Right atrium auricular region (tissue), 2 donors: ENCODE results near the gene BANP. TPM values are rescaled to one million over a fixed set of nuclear protein-coding genes. Genes with fewer than 3 reads are reported as not detected.
"Not testable (repeated sequence)": the region's sequence is repeated elsewhere in the genome, so short reads cannot be mapped to it uniquely, and the experiment has no call there.

Source experiments
- DNase-seq: peaks from one replicate; pipeline ENCODE4 v3.0.0-alpha.2; 2019; ENCODE audit warnings: low spot score
- H3K27ac ChIP-seq, 2 donors: fragments of 200-600 bp; sonication (generic); 1 replicate in 1 of 2; 2 replicates in 1 of 2; pipeline ENCODE4 v1.5.1; 2016 to 2019
- H3K27me3 ChIP-seq, 2 donors: fragments of 200-600 bp; sonication (generic); one replicate each; pipeline versions ENCODE4 v1.5.1 to v1.6.0; 2017 to 2019
- H3K36me3 ChIP-seq: fragments of 200-600 bp; sonication (generic); one replicate; pipeline ENCODE4 v1.5.1; 2016
- H3K4me1 ChIP-seq, 2 donors: fragments of 200-600 bp; sonication (generic); one replicate each; pipeline versions ENCODE4 v1.5.1 to v1.6.0; 2017 to 2019
- H3K4me3 ChIP-seq, 2 donors: fragments of 200-600 bp; sonication (generic); 1 replicate in 1 of 2; 2 replicates in 1 of 2; pipeline ENCODE4 v1.5.1; 2017 to 2019; ENCODE audit warnings: mild to moderate bottlenecking in 1 of 2, moderate library complexity in 1 of 2
- H3K9me3 ChIP-seq, 2 donors: fragments of 200-600 bp; sonication (generic); one replicate each; pipeline ENCODE4 v1.5.1; 2019
- total RNA-seq, 2 donors: library from RNA; depleted of rRNA; stranded (reverse); fragments of >200 nt; gene quantifications; one replicate each; pipeline ENCODE4 v1.1.0, GENCODE V29; 2016
- TF ChIP-seq, protein P1 (sequence below), 2 donors: fragments of 200-600 bp; sonication (generic); IDR thresholded peaks; one replicate each; pipeline ENCODE4 v1.5.1; 2019; ENCODE audit warnings: antibody characterized with exemption in 2 of 2

BANP gene
- total RNA-seq, 2 donors from 2014 or later: 10.4 to 14.4 TPM

DNA sequence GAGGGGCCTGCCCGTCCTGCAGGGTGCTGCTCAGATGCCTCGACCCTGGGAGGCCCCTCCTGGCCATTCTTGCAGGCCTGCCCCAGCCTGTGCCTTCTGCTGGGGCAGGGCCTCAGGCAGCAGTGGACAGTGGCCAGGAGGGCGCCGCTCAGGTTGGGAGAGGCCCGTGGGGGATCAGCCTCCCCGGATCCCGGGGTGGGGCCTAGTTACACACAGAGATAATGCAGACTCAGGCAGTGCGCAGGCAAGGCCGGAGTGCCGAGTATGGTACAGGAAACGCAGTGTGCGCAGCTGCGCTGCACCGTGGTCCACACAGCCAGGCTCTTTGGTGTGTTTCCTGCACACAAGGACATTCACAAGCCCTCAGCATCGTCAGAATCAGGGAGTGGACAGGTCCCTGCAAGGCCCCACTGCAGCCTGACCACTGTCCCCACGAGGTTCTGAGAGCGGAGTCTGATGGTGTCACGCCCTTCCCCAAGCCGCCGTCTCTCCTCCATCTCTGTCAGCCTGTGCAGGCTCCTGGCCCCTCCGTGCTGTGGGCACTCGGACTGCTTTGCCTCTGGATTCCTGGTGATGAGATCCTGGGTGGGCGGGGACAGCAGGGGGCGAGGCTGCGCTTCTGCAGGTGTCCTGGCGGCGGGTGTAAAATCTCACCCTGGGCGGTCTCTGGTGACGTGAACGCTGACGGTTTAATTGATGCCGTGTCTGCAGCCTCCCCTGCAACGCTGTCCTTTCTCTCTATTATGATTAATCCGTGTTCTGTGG is 141.7 kb downstream of the BANP start:
- DNase-seq: not testable (repeated sequence)

DNA sequence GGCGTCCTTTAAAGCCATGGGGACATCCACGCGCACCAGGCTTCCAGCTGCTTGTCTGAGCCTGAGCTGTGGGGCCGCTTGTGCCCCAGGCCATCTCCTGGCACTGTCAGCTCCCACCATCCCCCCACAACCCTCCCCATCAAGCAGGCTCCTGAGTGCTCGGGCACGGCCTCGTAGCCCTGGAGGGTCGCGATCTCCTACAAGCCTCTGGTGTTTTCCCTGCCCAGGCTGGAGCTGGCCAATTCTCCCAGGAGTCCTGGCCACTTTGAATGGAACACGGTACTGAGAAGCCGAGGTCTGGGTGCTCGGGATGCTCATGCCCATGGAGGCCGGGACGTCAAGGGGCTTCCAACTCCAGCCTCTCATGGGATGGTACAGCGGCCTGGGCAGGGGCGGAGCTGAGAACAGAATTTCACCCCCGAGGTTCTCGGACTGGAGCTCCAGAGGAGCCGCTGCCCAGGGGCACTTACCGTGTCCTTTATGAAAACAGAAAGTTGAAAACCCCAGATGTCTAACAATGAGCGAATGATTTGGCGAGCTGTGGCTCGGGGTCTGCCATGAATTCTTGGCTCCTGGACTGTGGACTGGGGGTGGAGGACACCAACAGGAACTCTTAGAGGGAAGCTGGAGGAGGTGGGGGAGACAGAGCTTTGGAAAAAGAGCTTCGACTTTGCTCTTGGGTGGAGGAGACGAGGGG is 142.5 kb downstream of the BANP start:
- not testable (repeated sequence) for H3K27me3 ChIP-seq, DNase-seq, H3K36me3 ChIP-seq, H3K27ac ChIP-seq
- peaks cover 0 to 19% of the 10 kb centered on the region in 2 donors for H3K9me3 ChIP-seq
- peaks cover 0 to 19% of the 10 kb centered on the region in 2 donors for H3K4me1 ChIP-seq
- peak overlapping the region in 1 of 2 donors; percentile 4 for H3K4me3 ChIP-seq

More for the DNA sequence above, 141.7 kb downstream of the BANP start:
- peaks cover 0 to 19% of the 10 kb centered on the region in 2 donors for H3K9me3 ChIP-seq
- not testable (repeated sequence) for H3K4me3 ChIP-seq, H3K27me3 ChIP-seq, H3K36me3 ChIP-seq, H3K27ac ChIP-seq
- peaks cover 0 to 19% of the 10 kb centered on the region in 2 donors for H3K4me1 ChIP-seq

DNA sequence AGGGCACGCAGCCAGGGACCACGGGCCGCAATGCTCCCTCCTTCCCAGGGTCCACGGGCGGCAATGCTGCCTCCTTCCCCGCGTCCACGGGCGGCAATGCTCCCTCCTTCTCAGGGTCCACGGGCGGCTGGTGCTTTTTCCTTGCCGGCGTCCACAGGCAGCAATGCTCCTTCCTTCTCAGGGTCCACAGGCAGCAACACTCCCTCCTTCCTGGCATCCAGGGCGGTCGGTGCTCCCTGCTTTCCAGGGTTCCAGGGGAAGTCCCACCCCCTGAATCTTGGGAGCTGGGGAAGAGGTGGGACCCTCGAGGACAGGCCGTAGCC is 143.0 kb downstream of the BANP start:
- H3K9me3 ChIP-seq: peaks cover 0 to 19% of the 10 kb centered on the region in 2 donors
- DNase-seq, H3K27ac ChIP-seq, H3K27me3 ChIP-seq, H3K36me3 ChIP-seq: not testable (repeated sequence)
- peaks cover 0 to 19% of the 10 kb centered on the region in 2 donors for H3K4me1 ChIP-seq
- peak overlapping the region in 1 of 2 donors; percentile 4 for H3K4me3 ChIP-seq

DNA sequence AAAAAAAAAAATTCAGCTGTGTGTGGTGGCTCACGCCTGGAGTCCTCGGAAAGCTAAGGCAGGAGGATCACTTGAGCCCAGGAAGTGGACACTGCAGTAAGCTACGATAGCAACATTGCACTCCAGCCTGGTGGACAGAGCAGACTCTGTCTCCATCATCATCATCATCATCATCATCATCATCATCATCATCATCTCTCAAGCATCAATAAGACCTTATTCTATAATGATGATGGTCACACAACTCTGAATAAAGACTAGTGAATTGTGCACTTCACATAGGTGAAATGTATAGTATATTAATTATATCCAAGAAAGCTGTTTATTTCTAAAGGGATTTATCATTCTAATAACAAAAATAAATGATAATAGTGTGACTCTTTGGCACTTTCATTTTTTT is 143.7 kb downstream of the BANP start:
- H3K36me3 ChIP-seq, H3K27me3 ChIP-seq, DNase-seq, H3K27ac ChIP-seq, H3K4me3 ChIP-seq: not testable (repeated sequence)
- Histone ChIP-seq H3K4me1 (peaks cover 0 to 19% of the 10 kb centered on the region in 2 donors), H3K9me3 (peaks cover 0 to 19% of the 10 kb centered on the region in 2 donors)

DNA sequence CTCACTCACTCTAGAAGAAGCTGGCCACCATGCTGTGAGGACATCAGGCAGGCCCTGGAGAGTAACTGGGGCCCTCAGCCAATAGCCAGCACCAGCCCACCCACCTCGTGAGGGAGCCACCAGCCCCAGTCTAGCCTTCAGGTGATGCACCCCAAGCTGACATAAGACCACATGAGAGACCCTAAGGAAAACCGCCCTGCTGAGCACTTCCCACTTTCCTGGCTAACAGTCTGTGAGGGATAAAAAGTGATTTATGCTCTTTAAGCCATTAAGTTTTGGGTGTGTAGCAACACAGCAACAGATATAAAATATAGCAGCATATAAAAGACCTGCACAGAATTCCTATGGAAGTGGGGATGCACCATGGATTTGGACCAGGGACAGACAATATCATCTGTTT is 145.4 kb downstream of the BANP start:
- H3K36me3 ChIP-seq, H3K4me3 ChIP-seq, H3K27me3 ChIP-seq, DNase-seq, H3K4me1 ChIP-seq, H3K27ac ChIP-seq: not testable (repeated sequence)
- H3K9me3 ChIP-seq: peaks cover 0 to 19% of the 10 kb centered on the region in 2 donors

DNA sequence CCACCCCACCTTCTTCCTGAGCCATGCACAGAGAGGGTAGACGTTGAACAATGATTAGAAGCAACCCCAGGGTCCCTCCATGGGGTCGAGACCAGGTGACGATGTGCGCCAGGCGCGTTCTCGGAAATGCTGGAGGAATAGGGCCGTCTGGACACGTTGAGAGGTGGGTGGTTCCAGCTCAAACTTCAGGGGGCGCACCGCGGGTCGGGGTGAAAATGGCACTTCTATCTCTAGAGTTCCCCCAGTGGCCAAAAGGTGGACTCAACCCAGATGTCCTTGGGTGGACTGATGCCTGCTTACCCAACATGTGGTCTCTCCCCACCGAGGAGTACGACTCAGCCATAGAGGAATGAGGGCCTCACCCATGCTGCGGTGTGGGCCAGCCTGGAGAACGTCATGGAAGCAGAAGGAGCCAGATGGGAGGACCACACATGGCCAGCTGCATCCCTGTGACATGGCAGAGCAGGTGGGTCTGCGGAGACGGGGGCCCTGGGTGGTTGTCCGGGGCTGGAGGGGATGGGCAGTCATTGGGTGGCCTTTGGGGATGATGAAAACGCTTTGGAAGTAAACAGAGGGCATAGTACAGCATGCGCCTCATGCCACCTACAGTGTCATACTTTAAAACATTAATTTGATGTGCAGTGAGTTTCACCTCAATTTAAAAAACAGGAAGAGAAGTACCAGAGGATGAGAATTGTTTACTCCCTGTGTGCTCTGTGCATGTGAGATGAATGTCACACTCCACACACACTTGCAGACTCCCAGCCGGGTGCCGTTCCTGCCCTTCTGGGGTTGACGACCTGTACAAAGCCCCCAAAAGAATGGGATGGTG is 147.7 kb downstream of the BANP start:
- H3K4me3 ChIP-seq, H3K36me3 ChIP-seq, H3K27ac ChIP-seq, H3K27me3 ChIP-seq, DNase-seq, H3K4me1 ChIP-seq: not testable (repeated sequence)
- peaks cover 0 to 19% of the 10 kb centered on the region in 2 donors for H3K9me3 ChIP-seq

DNA sequence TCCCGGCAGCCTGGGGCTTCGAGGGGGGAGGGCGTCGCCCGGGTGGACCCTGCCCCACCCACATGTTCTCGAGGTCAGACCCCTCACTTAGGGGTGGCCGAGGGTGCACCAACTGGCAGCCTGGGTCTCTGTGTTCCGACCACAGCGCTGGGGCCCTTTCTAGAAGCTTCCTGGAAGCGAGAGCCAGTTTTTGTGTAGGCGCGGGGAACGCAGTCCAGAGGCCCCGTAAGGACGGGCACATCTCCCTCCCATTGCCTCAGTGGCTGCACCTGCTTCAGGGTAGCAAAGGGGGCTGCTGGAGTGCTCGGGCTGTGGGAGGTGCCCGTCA is 148.3 kb downstream of the BANP start:
- H3K27me3 ChIP-seq: no peaks in the 10 kb centered on the region
- no peak for DNase-seq

DNA sequence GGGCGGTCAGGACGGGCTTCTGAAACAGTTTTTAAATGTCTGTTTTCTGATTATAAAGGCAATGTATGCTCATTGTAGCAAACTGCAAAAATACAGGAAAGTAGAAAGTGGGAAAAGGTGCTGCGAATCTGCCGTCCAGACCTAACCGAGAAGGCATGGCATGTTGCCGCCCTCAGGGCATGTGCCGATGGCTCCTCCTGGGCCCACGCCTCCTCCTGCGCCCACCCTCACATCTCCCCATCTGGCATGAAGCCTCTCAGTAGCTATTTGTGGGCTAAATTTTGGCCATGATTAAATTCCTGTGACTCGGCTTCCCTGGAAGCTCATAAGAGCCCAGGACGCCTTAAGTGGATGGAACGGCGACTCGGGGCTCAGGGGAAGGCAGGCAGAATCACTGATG is 148.7 kb downstream of the BANP start:
- not testable (repeated sequence) for H3K4me1 ChIP-seq, H3K27ac ChIP-seq, H3K4me3 ChIP-seq, H3K36me3 ChIP-seq, H3K27me3 ChIP-seq, DNase-seq
- peaks cover 0 to 19% of the 10 kb centered on the region in 2 donors for H3K9me3 ChIP-seq

More for the DNA sequence above, 148.3 kb downstream of the BANP start:
- Histone ChIP-seq H3K9me3 (peaks cover 0 to 19% of the 10 kb centered on the region in 2 donors), H3K4me3 (no peak overlapping the region), H3K4me1 (no peaks in the 10 kb centered on the region), H3K27ac (no peak overlapping the region), H3K36me3 (no peaks in the 10 kb centered on the region)
- TF ChIP-seq, protein P1, sequence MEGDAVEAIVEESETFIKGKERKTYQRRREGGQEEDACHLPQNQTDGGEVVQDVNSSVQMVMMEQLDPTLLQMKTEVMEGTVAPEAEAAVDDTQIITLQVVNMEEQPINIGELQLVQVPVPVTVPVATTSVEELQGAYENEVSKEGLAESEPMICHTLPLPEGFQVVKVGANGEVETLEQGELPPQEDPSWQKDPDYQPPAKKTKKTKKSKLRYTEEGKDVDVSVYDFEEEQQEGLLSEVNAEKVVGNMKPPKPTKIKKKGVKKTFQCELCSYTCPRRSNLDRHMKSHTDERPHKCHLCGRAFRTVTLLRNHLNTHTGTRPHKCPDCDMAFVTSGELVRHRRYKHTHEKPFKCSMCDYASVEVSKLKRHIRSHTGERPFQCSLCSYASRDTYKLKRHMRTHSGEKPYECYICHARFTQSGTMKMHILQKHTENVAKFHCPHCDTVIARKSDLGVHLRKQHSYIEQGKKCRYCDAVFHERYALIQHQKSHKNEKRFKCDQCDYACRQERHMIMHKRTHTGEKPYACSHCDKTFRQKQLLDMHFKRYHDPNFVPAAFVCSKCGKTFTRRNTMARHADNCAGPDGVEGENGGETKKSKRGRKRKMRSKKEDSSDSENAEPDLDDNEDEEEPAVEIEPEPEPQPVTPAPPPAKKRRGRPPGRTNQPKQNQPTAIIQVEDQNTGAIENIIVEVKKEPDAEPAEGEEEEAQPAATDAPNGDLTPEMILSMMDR (IDR thresholded peaks at IDR 0.05): no peak

DNA sequence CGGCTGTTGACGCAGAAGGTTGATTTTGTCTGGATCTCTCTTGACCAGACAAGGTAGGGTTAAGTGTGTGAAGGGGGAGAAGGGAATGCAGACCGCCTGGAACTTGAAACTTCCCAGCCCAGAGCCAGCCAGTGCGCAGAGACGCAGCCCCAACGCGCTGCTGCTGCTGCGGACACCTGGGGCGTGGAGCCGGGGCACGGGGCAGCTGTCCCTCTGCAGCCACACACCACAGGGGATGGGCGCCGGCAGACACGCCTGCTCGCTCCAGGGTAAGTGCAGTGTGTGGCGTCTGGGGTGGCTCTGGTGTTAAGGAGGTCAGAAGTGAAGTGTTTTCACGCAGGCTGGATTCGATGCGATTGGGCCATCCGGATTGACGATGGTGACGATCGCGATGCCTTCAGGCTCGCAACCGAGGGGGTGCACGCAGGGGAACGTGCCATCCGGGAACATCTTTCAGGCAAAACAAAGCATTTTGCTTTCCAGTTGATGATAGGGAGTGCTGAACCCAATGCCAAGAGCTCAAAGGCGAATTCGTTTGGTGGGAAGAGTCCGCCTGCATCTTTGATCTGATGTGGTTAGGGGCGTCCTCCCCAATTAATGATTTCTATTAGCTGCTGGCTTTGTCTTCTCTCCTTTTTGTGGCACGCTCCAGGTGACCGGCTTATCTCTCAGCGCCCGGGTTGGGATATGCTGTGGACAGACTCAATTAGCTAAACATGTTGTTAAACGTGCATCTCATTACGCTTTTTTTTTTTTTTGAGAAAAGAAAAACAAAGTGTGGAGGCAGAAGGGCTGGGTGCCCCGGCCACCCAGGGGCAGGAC is 149.8 kb downstream of the BANP start:
- H3K27me3 ChIP-seq, H3K4me3 ChIP-seq, H3K36me3 ChIP-seq, DNase-seq, H3K27ac ChIP-seq, H3K4me1 ChIP-seq: not testable (repeated sequence)
- H3K9me3 ChIP-seq: peaks cover 0 to 14% of the 10 kb centered on the region in 2 donors

DNA sequence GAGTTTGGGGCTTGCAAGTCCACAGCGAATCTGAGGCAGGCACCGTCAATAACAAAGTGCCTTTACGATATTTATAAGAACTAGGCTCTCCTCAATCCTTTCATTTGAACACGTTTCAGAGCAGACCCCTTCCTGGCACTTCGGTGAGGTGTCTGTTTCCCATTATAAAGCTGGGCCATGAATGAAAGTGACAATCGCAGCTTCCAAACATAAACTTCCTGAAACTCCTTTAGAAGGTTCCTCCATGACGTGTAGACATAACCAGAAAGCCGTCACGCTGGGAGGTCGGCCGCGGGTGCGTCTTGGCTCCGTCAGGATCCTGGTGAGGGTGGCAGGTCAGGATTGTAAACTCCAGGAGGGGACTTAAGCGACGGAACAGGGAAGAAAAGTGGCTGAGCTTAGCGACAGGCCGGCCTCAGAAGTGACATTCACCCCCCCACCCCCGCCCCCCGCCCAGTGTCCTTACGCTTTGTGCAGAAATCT is 150.4 kb downstream of the BANP start:
- H3K27ac ChIP-seq, H3K9me3 ChIP-seq, DNase-seq, H3K4me3 ChIP-seq, H3K27me3 ChIP-seq, H3K4me1 ChIP-seq, H3K36me3 ChIP-seq: not testable (repeated sequence)
